ENCODE results near the gene DPP6. TPM values are rescaled to one million over a fixed set of nuclear protein-coding genes. Genes with fewer than 3 reads are reported as not detected.
"Not testable (repeated sequence)": the region's sequence is repeated elsewhere in the genome, so short reads cannot be mapped to it uniquely, and the experiment has no call there.

DPP6 gene
- total RNA-seq, 1 experiment from 2014 or later = not detected

GRCh38 chr7:154095201-154095600 is 43.0 kb downstream of the DPP6 start:
- H3K9me3 Mint-ChIP-seq (ENCODE audit: unreplicated experiment); H3K4me1 ChIP-seq; H3K9me3 ChIP-seq; H3K4me1 Mint-ChIP-seq (ENCODE audit: low read depth, unreplicated experiment); H3K4me3 ChIP-seq (ENCODE audit: low read depth, low read length); CTCF ChIA-PET; H3K27ac Mint-ChIP-seq (ENCODE audit: unreplicated experiment); H3K27me3 Mint-ChIP-seq (ENCODE audit: insufficient read depth, unreplicated experiment); H3K27me3 ChIP-seq (replicated peaks; ENCODE audit: control insufficient read depth, insufficient read depth, low read length); H3K36me3 ChIP-seq (ENCODE audit: control insufficient read depth, insufficient read depth, low read length); BruUV-seq (replicated peaks); H3K36me3 Mint-ChIP-seq (ENCODE audit: insufficient read depth, unreplicated experiment); POLR2A ChIA-PET; intact Hi-C loops (cut with micrococcal nuclease; ENCODE audit: unreplicated experiment); H3K4me3 Mint-ChIP-seq (ENCODE audit: unreplicated experiment); DNase-seq: not testable (repeated sequence)

DNA sequence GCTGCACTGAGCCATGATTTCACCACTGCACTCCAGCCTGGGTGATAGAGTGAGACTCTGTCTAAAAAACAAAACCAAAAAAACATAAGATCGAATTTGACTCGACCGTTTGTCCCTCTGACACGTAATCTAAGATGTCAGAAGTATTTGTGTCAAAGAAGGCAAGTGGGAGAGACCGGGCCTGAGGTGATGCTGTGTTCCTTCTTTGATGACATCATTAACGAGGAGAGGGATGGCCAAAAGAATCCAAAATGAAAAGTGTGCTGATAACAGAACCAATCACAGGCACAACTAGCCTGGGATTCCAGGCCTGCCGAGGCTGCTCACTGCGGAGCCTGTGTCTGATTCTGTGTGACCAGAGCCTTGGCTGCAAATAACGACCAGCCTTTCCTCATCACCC is 52.9 kb downstream of the DPP6 start:
- H3K4me3 ChIP-seq (ENCODE audit: low read depth, low read length); POLR2A ChIA-PET; intact Hi-C loops (cut with micrococcal nuclease; ENCODE audit: unreplicated experiment); CTCF ChIA-PET; H3K36me3 ChIP-seq (ENCODE audit: control insufficient read depth, insufficient read depth, low read length); BruUV-seq (replicated peaks); H3K36me3 Mint-ChIP-seq (ENCODE audit: insufficient read depth, unreplicated experiment); H3K9me3 Mint-ChIP-seq (ENCODE audit: unreplicated experiment); H3K9me3 ChIP-seq; H3K27ac Mint-ChIP-seq (ENCODE audit: unreplicated experiment); H3K4me3 Mint-ChIP-seq (ENCODE audit: unreplicated experiment); H3K27me3 Mint-ChIP-seq (ENCODE audit: insufficient read depth, unreplicated experiment); H3K4me1 Mint-ChIP-seq (ENCODE audit: low read depth, unreplicated experiment); H3K27me3 ChIP-seq (replicated peaks; ENCODE audit: control insufficient read depth, insufficient read depth, low read length); H3K4me1 ChIP-seq; DNase-seq: not testable (repeated sequence)

- H3K4me3 Mint-ChIP-seq (ENCODE audit: unreplicated experiment); H3K27me3 ChIP-seq (replicated peaks; ENCODE audit: control insufficient read depth, insufficient read depth, low read length); H3K27me3 Mint-ChIP-seq (ENCODE audit: insufficient read depth, unreplicated experiment); intact Hi-C loops (cut with micrococcal nuclease; ENCODE audit: unreplicated experiment); H3K36me3 ChIP-seq (ENCODE audit: control insufficient read depth, insufficient read depth, low read length); CTCF ChIA-PET; H3K4me1 ChIP-seq; H3K4me1 Mint-ChIP-seq (ENCODE audit: low read depth, unreplicated experiment); H3K9me3 Mint-ChIP-seq (ENCODE audit: unreplicated experiment); H3K4me3 ChIP-seq (ENCODE audit: low read depth, low read length); POLR2A ChIA-PET; H3K9me3 ChIP-seq; H3K27ac Mint-ChIP-seq (ENCODE audit: unreplicated experiment); DNase-seq; BruUV-seq (replicated peaks); H3K36me3 Mint-ChIP-seq (ENCODE audit: insufficient read depth, unreplicated experiment): not testable (repeated sequence)
These were observed 57.4 kb downstream of the DPP6 start for GRCh38 chr7:154109615-154110014.

DNA sequence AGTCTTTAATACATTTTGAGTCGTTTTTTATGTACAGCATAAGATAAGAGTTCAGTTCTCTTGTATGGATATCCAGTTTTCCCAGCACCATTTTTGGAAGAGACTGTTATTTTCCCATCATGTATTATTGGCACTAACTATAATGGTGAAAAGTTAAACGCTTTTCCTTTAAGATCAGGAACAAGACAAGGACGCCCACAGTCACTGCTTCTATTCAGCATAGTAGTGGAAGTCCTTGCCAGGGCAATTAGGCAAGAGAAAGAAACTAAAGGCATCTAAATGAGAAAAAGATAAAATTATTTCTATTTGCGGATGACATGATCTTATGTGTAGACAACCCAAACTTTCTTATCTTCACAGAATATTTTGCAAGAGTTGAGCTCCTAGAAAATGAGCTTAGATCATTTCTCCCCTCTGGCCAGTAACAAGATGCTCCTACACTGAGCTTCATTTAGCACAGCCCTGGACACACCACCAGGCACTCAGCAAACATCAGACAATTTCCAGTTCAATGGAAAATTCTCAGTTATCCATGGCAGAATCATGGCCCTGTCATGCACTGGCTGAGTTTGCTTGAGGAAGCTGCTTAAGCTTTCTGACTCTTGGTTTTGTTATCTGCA is 61.6 kb downstream of the DPP6 start:
- DNase-seq; H3K9me3 Mint-ChIP-seq (ENCODE audit: unreplicated experiment); H3K27me3 Mint-ChIP-seq (ENCODE audit: insufficient read depth, unreplicated experiment): not testable (repeated sequence)

GRCh38 chr7:154117411-154118390 is 65.5 kb downstream of the DPP6 start:
- H3K36me3 Mint-ChIP-seq (ENCODE audit: insufficient read depth, unreplicated experiment); H3K4me3 Mint-ChIP-seq (ENCODE audit: unreplicated experiment); H3K27me3 ChIP-seq (replicated peaks; ENCODE audit: control insufficient read depth, insufficient read depth, low read length); H3K9me3 Mint-ChIP-seq (ENCODE audit: unreplicated experiment); POLR2A ChIA-PET; H3K4me3 ChIP-seq (ENCODE audit: low read depth, low read length); H3K27ac Mint-ChIP-seq (ENCODE audit: unreplicated experiment); DNase-seq; CTCF ChIA-PET; H3K4me1 Mint-ChIP-seq (ENCODE audit: low read depth, unreplicated experiment); H3K9me3 ChIP-seq; BruUV-seq (replicated peaks); H3K36me3 ChIP-seq (ENCODE audit: control insufficient read depth, insufficient read depth, low read length); intact Hi-C loops (cut with micrococcal nuclease; ENCODE audit: unreplicated experiment); H3K4me1 ChIP-seq; H3K27me3 Mint-ChIP-seq (ENCODE audit: insufficient read depth, unreplicated experiment): not testable (repeated sequence)

More for the DNA sequence above, 61.6 kb downstream of the DPP6 start:
- H3K27ac Mint-ChIP-seq (ENCODE audit: unreplicated experiment); CTCF ChIA-PET; H3K36me3 Mint-ChIP-seq (ENCODE audit: insufficient read depth, unreplicated experiment); BruUV-seq (replicated peaks); H3K27me3 ChIP-seq (replicated peaks; ENCODE audit: control insufficient read depth, insufficient read depth, low read length); intact Hi-C loops (cut with micrococcal nuclease; ENCODE audit: unreplicated experiment); H3K4me3 Mint-ChIP-seq (ENCODE audit: unreplicated experiment); H3K4me1 Mint-ChIP-seq (ENCODE audit: low read depth, unreplicated experiment); H3K9me3 ChIP-seq; H3K36me3 ChIP-seq (ENCODE audit: control insufficient read depth, insufficient read depth, low read length); H3K4me1 ChIP-seq; H3K4me3 ChIP-seq (ENCODE audit: low read depth, low read length); POLR2A ChIA-PET: not testable (repeated sequence)

GRCh38 chr7:154120825-154121224 is 68.6 kb downstream of the DPP6 start:
- H3K27me3 Mint-ChIP-seq (ENCODE audit: insufficient read depth, unreplicated experiment); POLR2A ChIA-PET; H3K36me3 Mint-ChIP-seq (ENCODE audit: insufficient read depth, unreplicated experiment); H3K36me3 ChIP-seq (ENCODE audit: control insufficient read depth, insufficient read depth, low read length); BruUV-seq (replicated peaks); H3K27ac Mint-ChIP-seq (ENCODE audit: unreplicated experiment); CTCF ChIA-PET; H3K4me3 ChIP-seq (ENCODE audit: low read depth, low read length); H3K4me1 Mint-ChIP-seq (ENCODE audit: low read depth, unreplicated experiment); H3K27me3 ChIP-seq (replicated peaks; ENCODE audit: control insufficient read depth, insufficient read depth, low read length); H3K4me1 ChIP-seq; H3K9me3 Mint-ChIP-seq (ENCODE audit: unreplicated experiment); DNase-seq; H3K9me3 ChIP-seq; H3K4me3 Mint-ChIP-seq (ENCODE audit: unreplicated experiment); intact Hi-C loops (cut with micrococcal nuclease; ENCODE audit: unreplicated experiment): not testable (repeated sequence)

- H3K27ac Mint-ChIP-seq (ENCODE audit: unreplicated experiment); H3K4me1 Mint-ChIP-seq (ENCODE audit: low read depth, unreplicated experiment); POLR2A ChIA-PET; H3K4me3 ChIP-seq (ENCODE audit: low read depth, low read length); H3K27me3 Mint-ChIP-seq (ENCODE audit: insufficient read depth, unreplicated experiment); CTCF ChIA-PET; H3K9me3 ChIP-seq; H3K4me1 ChIP-seq; BruUV-seq (replicated peaks); intact Hi-C loops (cut with micrococcal nuclease; ENCODE audit: unreplicated experiment); H3K9me3 Mint-ChIP-seq (ENCODE audit: unreplicated experiment); H3K27me3 ChIP-seq (replicated peaks; ENCODE audit: control insufficient read depth, insufficient read depth, low read length); H3K36me3 Mint-ChIP-seq (ENCODE audit: insufficient read depth, unreplicated experiment); H3K4me3 Mint-ChIP-seq (ENCODE audit: unreplicated experiment); DNase-seq; H3K36me3 ChIP-seq (ENCODE audit: control insufficient read depth, insufficient read depth, low read length): not testable (repeated sequence)
These were observed 70.5 kb downstream of the DPP6 start for GRCh38 chr7:154122720-154123119.

Data from Caco-2 (cell line).